Activated CD4-positive, alpha-beta T cell treated with anti-CD3 and anti-CD28 coated beads, Interleukin-2, amount 50 U/mL, for 24 hours (primary cell): ENCODE results near the gene SEMA6B.
A peak's percentile ranks its signal among the peaks of the same experiment; 100 is the strongest.
"Not testable (repeated sequence)": the region's sequence is repeated elsewhere in the genome, so short reads cannot be mapped to it uniquely, and the experiment has no call there.

Experiments used
- DNase-seq, 2 donors: peaks; one replicate each; pipeline ENCODE4 v3.0.0-alpha.2; 2020; ENCODE audit warnings: low read depth in 1 of 2, low spot score in 1 of 2

Gene SEMA6B

GRCh38 chr19:4527377-4527776 lies 32.1 kb downstream of the SEMA6B start:
- not testable (repeated sequence) for DNase-seq

DNA sequence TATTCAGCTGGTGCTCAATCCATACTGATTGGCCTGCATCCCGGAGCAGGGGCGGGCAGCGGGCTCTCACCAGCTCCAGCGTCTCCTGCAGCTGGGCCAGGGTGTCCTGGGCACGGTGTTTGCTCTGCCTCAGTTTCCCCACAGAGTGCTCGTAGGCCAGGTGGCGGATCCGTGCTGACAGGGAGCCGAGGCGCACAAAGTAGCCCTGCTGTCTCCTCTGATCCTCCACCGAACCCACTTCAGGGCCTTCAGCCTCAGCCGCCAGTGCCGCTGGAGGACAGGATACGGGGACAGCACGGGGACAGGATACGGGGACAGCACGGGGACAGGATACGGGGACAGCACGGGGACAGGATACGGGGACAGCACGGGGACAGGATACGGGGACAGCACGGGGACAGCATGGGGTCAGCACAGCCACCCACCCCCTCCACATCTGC lies 33.9 kb downstream of the SEMA6B start:
- DNase-seq, result no peak

GRCh38 chr19:4524808-4525562 lies 34.5 kb downstream of the SEMA6B start:
- peak; percentile 41 to 50 for DNase-seq

- DNase-seq, result no peak
Observed at GRCh38 chr19:4523306-4524110, 36.0 kb downstream of the SEMA6B start.

DNA sequence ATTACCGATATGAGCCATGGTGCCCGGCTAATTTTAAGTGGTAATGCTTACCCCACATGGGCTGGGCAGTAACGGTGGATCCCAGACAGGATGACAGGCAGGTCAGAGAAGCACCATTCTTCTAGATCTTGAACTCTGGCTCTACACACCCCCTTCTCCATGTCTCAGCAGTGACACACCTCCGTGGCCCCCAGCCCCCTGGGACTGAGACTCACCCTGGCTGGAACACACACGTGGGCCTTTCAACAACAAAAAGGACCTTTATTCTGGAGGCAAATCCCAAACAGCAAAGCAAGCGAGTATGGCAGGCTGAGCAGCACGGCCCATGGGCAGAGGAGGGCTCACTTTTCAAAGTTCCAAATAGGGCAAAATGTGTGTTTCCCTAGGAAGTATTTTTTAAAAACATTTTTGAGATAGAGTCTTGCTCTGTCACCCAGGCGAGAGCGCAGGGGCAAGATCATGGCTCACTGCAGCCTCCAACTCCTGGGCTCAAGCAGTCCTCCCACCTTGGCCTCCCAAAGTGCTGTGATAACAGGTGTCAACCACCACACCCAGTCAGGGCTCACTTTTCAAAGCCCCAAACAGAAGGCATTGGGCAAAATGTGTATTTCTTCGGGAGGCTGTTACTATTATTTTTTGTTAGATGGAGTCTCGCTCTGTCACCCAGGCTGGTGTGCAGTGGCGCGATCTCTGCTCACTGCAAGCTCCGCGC lies 37.0 kb downstream of the SEMA6B start:
- no peak for DNase-seq

GRCh38 chr19:4521888-4522242 lies 37.6 kb downstream of the SEMA6B start:
- DNase-seq, result no peak

DNA sequence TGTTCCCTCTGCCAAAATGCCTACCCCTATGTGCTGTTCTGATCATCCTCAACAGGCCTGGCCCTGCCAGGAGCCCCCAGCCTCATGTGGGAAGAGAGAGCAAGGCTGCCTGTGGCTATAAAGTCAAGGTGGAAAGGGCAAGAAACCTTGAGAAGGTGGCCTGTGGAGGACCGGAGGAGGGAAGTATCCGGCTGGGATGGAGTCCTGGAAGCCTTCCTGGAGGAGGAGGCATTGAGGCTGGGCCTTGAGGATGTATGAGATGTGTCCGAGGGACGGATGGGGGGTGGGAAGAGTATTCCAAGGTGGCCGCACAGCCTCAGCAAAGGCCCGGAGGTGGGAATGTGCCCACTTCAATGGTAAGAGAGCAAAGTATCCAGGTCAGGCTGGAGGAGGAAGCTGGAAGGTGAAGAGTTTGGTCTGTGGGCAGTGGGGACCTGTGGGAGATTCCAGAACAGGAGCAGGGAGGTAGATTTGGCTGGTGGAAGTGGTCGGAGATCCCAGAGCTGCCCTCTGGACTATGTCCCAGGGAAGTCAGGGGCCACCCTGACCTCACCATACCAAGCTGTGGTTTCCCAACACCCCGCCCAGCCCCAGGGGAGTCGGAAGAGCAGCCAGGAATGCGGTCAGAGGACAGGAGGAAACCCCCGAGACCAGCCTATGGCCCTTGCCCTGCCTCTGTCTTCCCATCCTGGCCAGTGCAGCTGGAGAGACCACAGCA lies 38.2 kb downstream of the SEMA6B start:
- DNase-seq, result no peak

- no peak for DNase-seq
Observed at GRCh38 chr19:4519521-4520277, 39.8 kb downstream of the SEMA6B start.

- DNase-seq, result no peak
Observed at GRCh38 chr19:4519172-4519496, 40.4 kb downstream of the SEMA6B start.

GRCh38 chr19:4518345-4519171 lies 40.9 kb downstream of the SEMA6B start, which contains the start of gene PLIN4:
TSS of gene PLIN4 (minus strand) at chr19:4518486. CDS start at chr19:4518272, 214 bp downstream.
- DNase-seq, result no peak

DNA sequence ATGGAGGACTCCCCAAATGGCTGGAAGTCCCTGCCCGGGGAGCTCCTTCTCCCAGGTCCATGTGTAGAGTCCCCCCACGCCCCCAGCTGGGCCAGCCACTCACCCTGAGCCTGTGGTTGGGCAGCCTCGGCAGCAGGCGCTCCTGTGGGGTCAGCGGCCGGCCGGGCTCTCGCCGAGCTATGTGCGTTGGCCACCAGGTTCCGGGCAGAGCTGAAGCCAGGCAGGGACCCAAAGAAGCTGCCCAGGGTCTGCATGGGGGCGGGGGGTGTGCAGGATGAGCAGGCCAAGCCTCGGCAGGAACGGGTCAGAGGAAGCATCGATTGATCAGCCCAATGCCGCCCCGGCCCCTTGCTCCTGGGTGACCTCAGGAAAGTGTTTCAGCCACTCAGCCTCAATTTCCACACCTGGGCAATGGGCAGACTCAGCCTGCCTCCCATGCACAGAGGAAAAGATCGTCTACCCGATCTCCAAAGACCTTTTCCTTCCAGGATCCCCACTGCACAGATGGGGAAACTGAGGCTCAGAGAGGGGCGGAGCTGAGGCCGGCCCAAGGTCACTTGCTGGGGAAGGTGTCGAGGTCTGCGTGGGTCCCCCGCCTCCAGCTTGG lies 41.9 kb downstream of the SEMA6B start:
- no peak for DNase-seq

- no peak for DNase-seq
Observed at GRCh38 chr19:4516939-4517300, 42.6 kb downstream of the SEMA6B start.

- no peak for DNase-seq
Observed at GRCh38 chr19:4516199-4516938, 43.1 kb downstream of the SEMA6B start.

DNA sequence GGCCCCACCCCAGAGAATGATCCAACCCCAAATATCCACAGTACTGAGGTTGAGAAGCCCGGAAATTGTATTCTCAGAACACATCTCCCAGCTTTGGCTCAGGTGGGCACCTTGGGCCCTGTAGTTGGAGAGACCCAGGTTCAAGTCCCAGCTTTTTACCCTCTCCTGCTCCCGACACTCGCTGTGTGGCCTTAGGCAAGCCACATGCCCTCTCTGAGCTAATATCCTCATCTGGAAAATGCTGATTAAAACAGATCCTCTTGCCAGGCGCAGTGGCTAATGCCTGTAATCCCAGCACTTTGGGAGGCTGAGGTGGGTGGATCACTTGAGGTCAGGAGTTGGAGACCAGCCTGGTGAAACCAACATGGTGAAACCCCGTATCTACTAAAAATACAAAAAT lies 43.8 kb downstream of the SEMA6B start:
- DNase-seq, result no peak

- no peak for DNase-seq
Observed at GRCh38 chr19:4513248-4513647, 46.2 kb downstream of the SEMA6B start.

DNA sequence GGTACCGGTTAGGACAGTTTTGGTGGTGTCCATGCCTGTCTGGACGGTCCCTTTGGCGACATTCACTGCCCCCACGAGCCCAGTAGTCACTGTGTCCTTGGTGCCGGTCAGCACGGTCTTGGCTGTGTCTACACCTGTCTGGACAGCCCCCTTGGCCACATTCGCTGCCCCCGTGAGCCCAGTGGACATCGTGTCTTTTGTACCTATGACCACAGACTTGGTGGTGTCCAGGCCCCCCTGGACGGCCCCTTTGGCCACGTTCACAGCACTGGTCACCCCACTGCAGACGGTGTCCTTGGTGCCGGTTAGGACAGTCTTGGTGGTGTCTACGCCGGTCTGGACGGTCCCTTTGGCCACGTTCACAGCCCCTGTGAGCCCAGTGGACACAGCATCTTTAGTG lies 47.4 kb downstream of the SEMA6B start:
- no peak for DNase-seq

- no peak for DNase-seq
Observed at GRCh38 chr19:4511300-4512054, 48.0 kb downstream of the SEMA6B start.
